ENCODE data around the gene TUBGCP3.

- no peak for TF ChIP-seq CTCF (IDR thresholded peaks at IDR 0.05; ENCODE audit: insufficient read depth, low read depth, low read length)
- no peak for TF ChIP-seq EZH2 (IDR thresholded peaks at IDR 0.05; ENCODE audit: insufficient read depth, low read length)
Measured at GRCh38 chr13:112579310-112579843, 8.6 kb downstream of the TUBGCP3 start.
